ENCODE measurements around the gene DOCK10. TPM values are rescaled to one million over a fixed set of nuclear protein-coding genes. Genes with fewer than 3 reads are reported as not detected.

The DOCK10 gene
- total RNA-seq, 1 donor from 2014 or later: 3.6 TPM

- TF ChIP-seq CTCF (IDR thresholded peaks at IDR 0.05; ENCODE audit: unreplicated experiment): no peak
- DNase-seq (ENCODE audit: low spot score, unreplicated experiment): no peak
- Mint-ChIP-seq H3K4me3 (ENCODE audit: low read depth) (no peak overlapping the region), H3K4me1 (ENCODE audit: low read depth) (no peaks in the 10 kb centered on the region), H3K36me3 (ENCODE audit: insufficient read depth) (no peaks in the 10 kb centered on the region), H3K27ac (no peak overlapping the region), H3K27me3 (peaks cover 8% of the 10 kb centered on the region), H3K9me3 (ENCODE audit: low read depth) (no peaks in the 10 kb centered on the region)
These were observed 42.5 kb downstream of the DOCK10 start for GRCh38 chr2:224999754-225000153.

- DNase-seq (ENCODE audit: low spot score, unreplicated experiment): no peak
- Mint-ChIP-seq H3K36me3 (ENCODE audit: insufficient read depth) (no peaks in the 10 kb centered on the region), H3K4me1 (ENCODE audit: low read depth) (no peaks in the 10 kb centered on the region), H3K9me3 (ENCODE audit: low read depth) (no peaks in the 10 kb centered on the region), H3K4me3 (ENCODE audit: low read depth) (no peak overlapping the region), H3K27me3 (peaks cover 8% of the 10 kb centered on the region), H3K27ac (no peak overlapping the region)
- no peak for TF ChIP-seq CTCF (IDR thresholded peaks at IDR 0.05; ENCODE audit: unreplicated experiment)
These were observed 42.9 kb downstream of the DOCK10 start for GRCh38 chr2:224999321-224999720.

- no peak for DNase-seq (ENCODE audit: low spot score, unreplicated experiment)
- no peak for TF ChIP-seq CTCF (IDR thresholded peaks at IDR 0.05; ENCODE audit: unreplicated experiment)
- no peaks in the 10 kb centered on the region for H3K9me3 Mint-ChIP-seq (ENCODE audit: low read depth)
- H3K27ac Mint-ChIP-seq: no peak overlapping the region
- H3K27me3 Mint-ChIP-seq: peaks cover 8% of the 10 kb centered on the region
- H3K4me1 Mint-ChIP-seq (ENCODE audit: low read depth): no peaks in the 10 kb centered on the region
- no peaks in the 10 kb centered on the region for H3K36me3 Mint-ChIP-seq (ENCODE audit: insufficient read depth)
- H3K4me3 Mint-ChIP-seq (ENCODE audit: low read depth): no peak overlapping the region
These were observed 44.5 kb downstream of the DOCK10 start for GRCh38 chr2:224997802-224998201.

- no peak for DNase-seq (ENCODE audit: low spot score, unreplicated experiment)
- Mint-ChIP-seq H3K27me3 (peaks cover 8% of the 10 kb centered on the region), H3K4me3 (ENCODE audit: low read depth) (no peak overlapping the region), H3K36me3 (ENCODE audit: insufficient read depth) (no peaks in the 10 kb centered on the region), H3K4me1 (ENCODE audit: low read depth) (no peaks in the 10 kb centered on the region), H3K9me3 (ENCODE audit: low read depth) (no peaks in the 10 kb centered on the region), H3K27ac (no peak overlapping the region)
- no peak for TF ChIP-seq CTCF (IDR thresholded peaks at IDR 0.05; ENCODE audit: unreplicated experiment)
These were observed 46.8 kb downstream of the DOCK10 start for GRCh38 chr2:224995419-224995818.

- H3K27me3 Mint-ChIP-seq: peaks cover 13% of the 10 kb centered on the region
- H3K36me3 Mint-ChIP-seq (ENCODE audit: insufficient read depth): no peaks in the 10 kb centered on the region
- no peak for TF ChIP-seq CTCF (IDR thresholded peaks at IDR 0.05; ENCODE audit: unreplicated experiment)
- no peak overlapping the region for H3K27ac Mint-ChIP-seq
- no peak for DNase-seq (ENCODE audit: low spot score, unreplicated experiment)
- H3K4me1 Mint-ChIP-seq (ENCODE audit: low read depth): peaks cover 2% of the 10 kb centered on the region
- H3K4me3 Mint-ChIP-seq (ENCODE audit: low read depth): no peak overlapping the region
- H3K9me3 Mint-ChIP-seq (ENCODE audit: low read depth): no peaks in the 10 kb centered on the region
These were observed 47.9 kb downstream of the DOCK10 start for GRCh38 chr2:224994242-224994823.
